ENCODE results near the gene TUBA4B. TPM values are rescaled to one million over a fixed set of nuclear protein-coding genes. Genes with fewer than 3 reads are reported as not detected.
"Not testable (repeated sequence)": the region's sequence is repeated elsewhere in the genome, so short reads cannot be mapped to it uniquely, and the experiment has no call there.

TUBA4B gene
- total and polyA plus RNA-seq, 8 donors = 0.50 to 6.0 (median 3.4) TPM; not detected in 1

DNA sequence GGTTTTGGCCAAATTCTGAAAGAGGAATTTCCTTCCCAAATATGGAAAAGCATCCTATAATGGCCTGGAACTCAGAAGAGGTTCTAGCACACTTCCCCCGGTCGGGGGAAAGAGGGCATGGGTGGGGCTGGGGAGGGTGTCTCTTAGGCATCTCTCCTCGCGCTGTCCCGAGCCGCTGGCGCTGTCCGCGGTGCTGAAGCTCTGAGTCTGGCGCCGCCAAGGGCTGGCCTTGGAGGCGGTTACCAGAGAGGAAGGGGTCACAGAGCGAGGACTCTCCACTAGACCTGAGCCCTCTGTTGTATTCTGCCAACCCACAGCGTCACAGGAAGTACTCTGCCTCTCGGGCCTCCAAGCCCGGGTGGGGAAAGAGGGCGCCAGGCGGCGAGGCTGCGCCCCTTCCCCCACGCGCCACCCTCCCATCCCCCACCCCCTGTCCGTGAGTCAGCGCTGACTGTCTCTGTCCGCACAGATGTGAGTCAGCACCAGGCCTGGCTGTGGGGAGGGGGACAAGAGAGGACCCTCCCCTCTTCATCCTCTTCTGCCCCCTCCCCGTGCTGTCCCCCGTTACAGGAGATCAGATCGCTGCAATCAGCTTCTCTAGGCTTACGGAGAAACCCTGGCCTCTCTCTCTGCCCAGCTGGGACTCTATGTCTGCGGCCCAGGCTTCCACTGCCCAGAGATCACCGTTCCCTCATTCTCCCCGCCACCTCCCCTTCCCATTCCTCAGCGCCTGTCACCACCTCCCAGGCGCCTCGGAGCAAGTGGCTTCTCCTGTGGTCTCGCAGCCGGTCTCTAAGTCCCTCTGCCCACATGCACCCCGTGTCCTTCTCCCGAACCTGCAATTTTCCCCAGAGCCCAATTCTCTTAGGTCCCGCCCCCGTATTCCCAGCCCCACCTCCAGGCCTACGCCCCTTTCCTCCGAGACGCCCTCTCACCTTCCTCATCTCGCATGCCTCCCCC is 55.4 kb downstream of the TUBA4B start:
- Histone ChIP-seq H3K27ac (no peak overlapping the region), H3K9me3 (no peaks in the 10 kb centered on the region), H3K4me1 (no peaks in the 10 kb centered on the region), H3K27me3 (peaks cover 29 to 83% of the 10 kb centered on the region in 2 donors), H3K36me3 (no peaks in the 10 kb centered on the region), H3K4me3 (no peak overlapping the region)
- ATAC-seq (peak; percentile 93), DNase-seq (peak in 3 of 4 donors; percentile 61 to 88 (median 73))
- TF ChIP-seq, protein P1, sequence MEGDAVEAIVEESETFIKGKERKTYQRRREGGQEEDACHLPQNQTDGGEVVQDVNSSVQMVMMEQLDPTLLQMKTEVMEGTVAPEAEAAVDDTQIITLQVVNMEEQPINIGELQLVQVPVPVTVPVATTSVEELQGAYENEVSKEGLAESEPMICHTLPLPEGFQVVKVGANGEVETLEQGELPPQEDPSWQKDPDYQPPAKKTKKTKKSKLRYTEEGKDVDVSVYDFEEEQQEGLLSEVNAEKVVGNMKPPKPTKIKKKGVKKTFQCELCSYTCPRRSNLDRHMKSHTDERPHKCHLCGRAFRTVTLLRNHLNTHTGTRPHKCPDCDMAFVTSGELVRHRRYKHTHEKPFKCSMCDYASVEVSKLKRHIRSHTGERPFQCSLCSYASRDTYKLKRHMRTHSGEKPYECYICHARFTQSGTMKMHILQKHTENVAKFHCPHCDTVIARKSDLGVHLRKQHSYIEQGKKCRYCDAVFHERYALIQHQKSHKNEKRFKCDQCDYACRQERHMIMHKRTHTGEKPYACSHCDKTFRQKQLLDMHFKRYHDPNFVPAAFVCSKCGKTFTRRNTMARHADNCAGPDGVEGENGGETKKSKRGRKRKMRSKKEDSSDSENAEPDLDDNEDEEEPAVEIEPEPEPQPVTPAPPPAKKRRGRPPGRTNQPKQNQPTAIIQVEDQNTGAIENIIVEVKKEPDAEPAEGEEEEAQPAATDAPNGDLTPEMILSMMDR (IDR thresholded peaks at IDR 0.05) = no peak
- intact Hi-C loops (cut with DNase I) = loop anchor here in 1 of 2 donors (10.0 kb wide), 1 partner anchor 254 kb away; no protein-coding TSS in a partner anchor

DNA sequence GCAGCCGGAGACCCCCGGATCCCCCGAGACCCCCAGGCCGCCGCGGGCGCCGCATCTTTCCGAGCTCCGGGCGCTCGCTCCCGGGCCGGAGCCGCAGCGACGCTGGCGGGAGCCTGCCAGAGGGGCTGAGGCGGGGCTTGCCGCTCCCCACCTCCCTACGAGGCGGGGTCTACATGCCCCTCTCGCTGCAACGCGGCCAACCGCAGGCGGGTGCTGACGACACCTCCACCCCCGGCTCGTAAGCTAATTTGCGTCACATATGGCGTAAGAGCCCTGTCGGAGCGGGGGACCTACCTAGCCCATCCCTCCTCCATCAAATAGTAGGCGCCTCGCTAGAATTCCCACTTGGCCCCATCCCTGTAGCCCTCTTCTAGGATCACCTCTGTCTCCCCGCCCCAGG is 56.2 kb downstream of the TUBA4B start, which contains the start of gene PTPRN:
PTPRN (minus strand) TSS at position 124 of the 400 bp plus-strand sequence; CDS start at position 55, 69 bp downstream.
- ATAC-seq = no peak
- intact Hi-C loops (cut with DNase I) = loop anchor here in 1 of 2 donors (10.0 kb wide), 1 partner anchor 254 kb away; no protein-coding TSS in a partner anchor
- TF ChIP-seq, protein P1 (IDR thresholded peaks at IDR 0.05) = no peak
- Histone ChIP-seq H3K36me3 (no peaks in the 10 kb centered on the region), H3K27me3 (peaks cover 29 to 76% of the 10 kb centered on the region in 2 donors), H3K4me3 (no peak within 1 kb of the TSS), H3K9me3 (no peaks in the 10 kb centered on the region), H3K4me1 (no peaks in the 10 kb centered on the region), H3K27ac (no peak within 1 kb of the TSS)
- DNase-seq = peak in 1 of 4 donors; percentile 69

- not testable (repeated sequence) for DNase-seq
Observed at GRCh38 chr2:219312683-219313263, 59.7 kb downstream of the TUBA4B start.

DNA sequence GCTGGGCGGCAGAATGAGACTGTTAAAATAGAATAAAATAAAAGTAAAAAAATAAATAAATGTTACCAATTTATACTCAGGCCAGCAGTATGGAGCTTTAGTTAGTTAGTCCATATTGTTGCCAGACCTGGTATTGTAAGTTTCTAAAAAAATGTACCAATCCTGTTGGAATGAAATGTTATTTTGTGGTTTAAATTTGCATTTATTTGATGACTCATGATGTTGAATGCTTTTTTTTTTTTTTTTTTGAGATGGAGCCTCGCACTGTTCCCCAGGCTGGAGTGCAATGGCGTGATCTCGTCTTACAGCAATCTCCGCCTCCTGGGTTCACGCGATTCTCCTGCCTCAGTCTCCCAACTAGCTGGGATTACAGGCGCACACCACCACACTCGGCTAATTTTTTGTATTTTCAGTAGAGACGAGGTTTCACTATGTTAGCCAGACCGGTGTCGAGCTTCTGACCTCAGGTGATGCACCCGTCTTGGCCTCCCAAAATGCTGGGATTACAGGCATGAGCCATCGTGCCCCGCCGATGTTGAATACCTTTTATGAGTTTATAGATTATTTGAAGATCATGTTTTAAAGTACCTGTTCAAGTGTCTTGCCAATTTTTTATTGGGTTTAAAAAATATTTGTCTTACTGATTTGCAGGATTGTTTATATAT is 61.9 kb downstream of the TUBA4B start:
- Histone ChIP-seq H3K9me3 (no peaks in the 10 kb centered on the region), H3K27me3 (peaks cover 13 to 57% of the 10 kb centered on the region in 2 donors), H3K4me3 (no peak overlapping the region), H3K27ac (no peak overlapping the region), H3K36me3 (no peaks in the 10 kb centered on the region), H3K4me1 (no peaks in the 10 kb centered on the region)
- intact Hi-C loops (cut with DNase I) = no loop called here
- TF ChIP-seq, protein P1 (IDR thresholded peaks at IDR 0.05) = no peak
- ATAC-seq (no peak), DNase-seq (no peak)

More at GRCh38 chr2:219312683-219313263, 59.7 kb downstream of the TUBA4B start:
- H3K4me3 ChIP-seq; H3K27ac ChIP-seq; H3K4me1 ChIP-seq; H3K9me3 ChIP-seq; ATAC-seq; H3K36me3 ChIP-seq; intact Hi-C loops (cut with DNase I): not testable (repeated sequence)
- peaks cover 29 to 58% of the 10 kb centered on the region in 2 donors for H3K27me3 ChIP-seq

Small RNA genes within 50 kb of the gene (microRNA-seq; reads per million reads assigned to microRNA genes)
- gene MIR153-1 = 0 reads per million in 2 donors

Other genes with a start within 250 kb of the TUBA4B start
- 1 to 10 TPM in 1 of 2 donors, not detected in 1; 4.3 TPM for gene CFAP65, start 211.7 kb upstream of the TUBA4B start, total RNA-seq
- 1 to 10 TPM in 5 of 6 donors, under 1 TPM in 1; 0.83 to 4.3 (median 2.9) TPM for gene CFAP65, start 211.7 kb upstream of the TUBA4B start, polyA plus RNA-seq (ENCODE audit: insufficient read length in 6 of 6)
- gene IHH, start 192.3 kb upstream of the TUBA4B start, total RNA-seq = 1 to 10 TPM; 1.0 to 1.7 TPM
- gene IHH, start 192.3 kb upstream of the TUBA4B start, polyA plus RNA-seq (ENCODE audit: insufficient read length in 6 of 6) = 1 to 10 TPM; 1.7 to 3.7 (median 2.1) TPM
- 10 to 100 TPM; 14.0 to 16.4 TPM for gene NHEJ1, start 92.4 kb upstream of the TUBA4B start, total RNA-seq
- gene NHEJ1, start 92.4 kb upstream of the TUBA4B start, polyA plus RNA-seq (ENCODE audit: insufficient read length in 6 of 6) = 10 to 100 TPM; 16.3 to 20.9 (median 18.8) TPM
- 1 to 10 TPM; 3.8 to 4.4 TPM for gene SLC23A3, start 83.2 kb upstream of the TUBA4B start, total RNA-seq
- gene SLC23A3, start 83.2 kb upstream of the TUBA4B start, polyA plus RNA-seq (ENCODE audit: insufficient read length in 6 of 6) = 1 to 10 TPM; 2.6 to 5.5 (median 4.3) TPM
- 10 to 100 TPM; 59.0 to 68.2 TPM for gene CNPPD1, start 76.3 kb upstream of the TUBA4B start, total RNA-seq
- gene CNPPD1, start 76.3 kb upstream of the TUBA4B start, polyA plus RNA-seq (ENCODE audit: insufficient read length in 6 of 6) = 10 to 100 TPM; 34.6 to 42.7 (median 40.7) TPM
- gene RETREG2, start 75.0 kb upstream of the TUBA4B start, total RNA-seq = 10 to 100 TPM; 84.6 to 85.4 TPM
- gene RETREG2, start 75.0 kb upstream of the TUBA4B start, polyA plus RNA-seq (ENCODE audit: insufficient read length in 6 of 6) = 10 to 100 TPM; 75.0 to 86.6 (median 81.7) TPM
- gene ZFAND2B, start 46.5 kb upstream of the TUBA4B start, total RNA-seq = 10 to 100 TPM; 28.5 to 40.8 TPM
- gene ZFAND2B, start 46.5 kb upstream of the TUBA4B start, polyA plus RNA-seq (ENCODE audit: insufficient read length in 6 of 6) = 10 to 100 TPM; 26.3 to 41.8 (median 36.0) TPM
- gene ABCB6, start 34.3 kb upstream of the TUBA4B start, total RNA-seq = 10 to 100 TPM; 24.3 to 45.3 TPM
- gene ABCB6, start 34.3 kb upstream of the TUBA4B start, polyA plus RNA-seq (ENCODE audit: insufficient read length in 6 of 6) = 10 to 100 TPM; 23.2 to 45.3 (median 30.1) TPM
- gene ATG9A, start 23.6 kb upstream of the TUBA4B start, total RNA-seq = 10 to 100 TPM; 53.6 to 58.9 TPM
- 10 to 100 TPM; 43.1 to 52.6 (median 47.0) TPM for gene ATG9A, start 23.6 kb upstream of the TUBA4B start, polyA plus RNA-seq (ENCODE audit: insufficient read length in 6 of 6)
- 10 to 100 TPM; 34.5 to 36.5 TPM for gene ANKZF1, start 23.4 kb upstream of the TUBA4B start, total RNA-seq
- gene ANKZF1, start 23.4 kb upstream of the TUBA4B start, polyA plus RNA-seq (ENCODE audit: insufficient read length in 6 of 6) = 10 to 100 TPM; 54.7 to 85.5 (median 80.0) TPM
- 10 to 100 TPM in 1 of 2 donors, 1 to 10 TPM in 1; 9.9 to 11.9 TPM for gene GLB1L, start 7.8 kb upstream of the TUBA4B start, total RNA-seq
- 10 to 100 TPM; 14.6 to 17.9 (median 16.6) TPM for gene GLB1L, start 7.8 kb upstream of the TUBA4B start, polyA plus RNA-seq (ENCODE audit: insufficient read length in 6 of 6)
- gene STK16, start 7.8 kb upstream of the TUBA4B start, total RNA-seq = 10 to 100 TPM; 23.9 to 26.3 TPM
- 10 to 100 TPM; 30.9 to 35.6 (median 33.2) TPM for gene STK16, start 7.8 kb upstream of the TUBA4B start, polyA plus RNA-seq (ENCODE audit: insufficient read length in 6 of 6)
- gene TUBA4A, start 675 bp downstream of the TUBA4B start, total RNA-seq = 10 to 100 TPM; 65.0 to 84.0 TPM
- gene TUBA4A, start 675 bp downstream of the TUBA4B start, polyA plus RNA-seq (ENCODE audit: insufficient read length in 6 of 6) = 10 to 100 TPM; 24.1 to 41.4 (median 36.2) TPM
- 10 to 100 TPM; 54.2 to 97.4 TPM for gene DNAJB2, start 26.1 kb downstream of the TUBA4B start, total RNA-seq
- 10 to 100 TPM; 58.7 to 74.8 (median 63.7) TPM for gene DNAJB2, start 26.1 kb downstream of the TUBA4B start, polyA plus RNA-seq (ENCODE audit: insufficient read length in 6 of 6)
- gene PTPRN, start 56.2 kb downstream of the TUBA4B start, total RNA-seq = 1 to 10 TPM in 1 of 2 donors, not detected in 1; 1.4 TPM
- 1 to 10 TPM in 1 of 6 donors, under 1 TPM in 5; 0.17 to 1.1 (median 0.79) TPM for gene PTPRN, start 56.2 kb downstream of the TUBA4B start, polyA plus RNA-seq (ENCODE audit: insufficient read length in 6 of 6)
- not detected for gene RESP18, start 79.5 kb downstream of the TUBA4B start, total RNA-seq
- not detected for gene RESP18, start 79.5 kb downstream of the TUBA4B start, polyA plus RNA-seq (ENCODE audit: insufficient read length in 6 of 6)
- gene DNPEP, start 134.7 kb downstream of the TUBA4B start, total RNA-seq = 10 to 100 TPM; 41.6 to 62.9 TPM
- 10 to 100 TPM; 60.6 to 86.4 (median 72.9) TPM for gene DNPEP, start 134.7 kb downstream of the TUBA4B start, polyA plus RNA-seq (ENCODE audit: insufficient read length in 6 of 6)
- gene DES, start 165.1 kb downstream of the TUBA4B start, total RNA-seq = 100 to 1,000 TPM in 1 of 2 donors, 10 to 100 TPM in 1; 32.0 to 101 TPM
- 10 to 100 TPM in 5 of 6 donors, 1 to 10 TPM in 1; 8.7 to 31.3 (median 23.8) TPM for gene DES, start 165.1 kb downstream of the TUBA4B start, polyA plus RNA-seq (ENCODE audit: insufficient read length in 6 of 6)
- gene SPEG, start 181.6 kb downstream of the TUBA4B start, total RNA-seq = 10 to 100 TPM in 1 of 2 donors, 1 to 10 TPM in 1; 7.3 to 11.7 TPM
- gene SPEG, start 181.6 kb downstream of the TUBA4B start, polyA plus RNA-seq (ENCODE audit: insufficient read length in 6 of 6) = 10 to 100 TPM; 21.5 to 34.2 (median 29.1) TPM
- gene GMPPA, start 245.6 kb downstream of the TUBA4B start, total RNA-seq = 10 to 100 TPM; 43.7 to 50.1 TPM
- 10 to 100 TPM; 20.6 to 34.7 (median 24.0) TPM for gene GMPPA, start 245.6 kb downstream of the TUBA4B start, polyA plus RNA-seq (ENCODE audit: insufficient read length in 6 of 6)